Prostate gland (tissue), 2 donors: ENCODE data around the gene NXN.

ENCODE experiments used
- POLR2A ChIP-seq: fragments of 450-650 bp; IDR thresholded peaks from one replicate; pipeline ENCODE4 v1.6.1; 2016; ENCODE audit warnings: antibody characterized with exemption, mild to moderate bottlenecking
- TF ChIP-seq, protein P1 (sequence below), 4 experiments: fragments of 200-600 bp in 2 of 4; fragments of 450-650 bp in 2 of 4; sonication (generic) in 2 of 4; IDR thresholded peaks; 1 replicate in 3 of 4; 2 replicates in 1 of 4; pipeline ENCODE4 v1.5.1; 2016 to 2019; ENCODE audit warnings: antibody characterized with exemption in 4 of 4, mild to moderate bottlenecking in 2 of 4, moderate library complexity in 2 of 4

DNA sequence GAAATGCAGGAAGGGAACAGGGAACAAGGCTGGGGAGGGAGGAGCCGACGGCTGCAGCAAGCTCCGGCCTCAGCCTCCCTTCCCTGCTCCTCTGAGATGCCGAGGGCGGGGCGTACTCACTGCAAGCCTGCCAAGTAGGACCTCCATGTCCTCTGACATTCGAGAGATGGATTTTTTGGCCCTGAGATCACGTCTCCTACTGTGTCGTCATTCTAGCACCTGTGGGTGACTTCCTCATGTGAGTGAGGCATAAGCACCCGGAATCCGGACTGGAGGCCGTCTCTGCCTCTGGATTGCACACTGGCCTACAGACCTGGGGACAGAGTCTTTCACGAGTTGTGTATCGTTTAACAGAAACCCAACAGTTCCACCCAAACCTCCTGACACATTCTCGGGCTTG, 183.0 kb downstream of the NXN start:
- TF ChIP-seq, protein P1, sequence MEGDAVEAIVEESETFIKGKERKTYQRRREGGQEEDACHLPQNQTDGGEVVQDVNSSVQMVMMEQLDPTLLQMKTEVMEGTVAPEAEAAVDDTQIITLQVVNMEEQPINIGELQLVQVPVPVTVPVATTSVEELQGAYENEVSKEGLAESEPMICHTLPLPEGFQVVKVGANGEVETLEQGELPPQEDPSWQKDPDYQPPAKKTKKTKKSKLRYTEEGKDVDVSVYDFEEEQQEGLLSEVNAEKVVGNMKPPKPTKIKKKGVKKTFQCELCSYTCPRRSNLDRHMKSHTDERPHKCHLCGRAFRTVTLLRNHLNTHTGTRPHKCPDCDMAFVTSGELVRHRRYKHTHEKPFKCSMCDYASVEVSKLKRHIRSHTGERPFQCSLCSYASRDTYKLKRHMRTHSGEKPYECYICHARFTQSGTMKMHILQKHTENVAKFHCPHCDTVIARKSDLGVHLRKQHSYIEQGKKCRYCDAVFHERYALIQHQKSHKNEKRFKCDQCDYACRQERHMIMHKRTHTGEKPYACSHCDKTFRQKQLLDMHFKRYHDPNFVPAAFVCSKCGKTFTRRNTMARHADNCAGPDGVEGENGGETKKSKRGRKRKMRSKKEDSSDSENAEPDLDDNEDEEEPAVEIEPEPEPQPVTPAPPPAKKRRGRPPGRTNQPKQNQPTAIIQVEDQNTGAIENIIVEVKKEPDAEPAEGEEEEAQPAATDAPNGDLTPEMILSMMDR (IDR thresholded peaks at IDR 0.05), result no peak
- TF ChIP-seq POLR2A, result no peak
